OCI-LY7 (cell line): Measurements from ENCODE around the gene TNNI3K. TPM values are rescaled to one million over a fixed set of nuclear protein-coding genes. Genes with fewer than 3 reads are reported as not detected.

Experiments
- BruUV-seq: library from RNA; stranded (reverse); fragments of 400-500 nt; replicated peaks from 2 replicates; lab custom pipeline; 2021; lab: Mats Ljungman, UMichigan
- CTCF ChIA-PET: fragments of 300-600 bp; sonication (Branson Sonifier 250); formaldehyde crosslinking; loops from one replicate; lab custom pipeline; 2022; ENCODE audit warnings: antibody characterized with exemption; ENCODE audit not compliant: unreplicated experiment; lab: Charles Lee
- POLR2A ChIA-PET: fragments of 300-600 bp; sonication (Branson Sonifier 250); formaldehyde crosslinking; loops from one replicate; lab custom pipeline; 2022; ENCODE audit warnings: antibody characterized with exemption; lab: Charles Lee
- DNase-seq: peaks from one replicate; pipeline ENCODE4 v3.0.0-alpha.2; 2015; ENCODE audit warnings: low spot score
- H2AFZ ChIP-seq: fragments of 200-600 bp; sonication (generic), shearing (Covaris generic); 2 replicates; pipeline ENCODE4 v1.6.1; 2014; ENCODE audit warnings: mild to moderate bottlenecking, antibody characterized with exemption, low read length, moderate library complexity
- H3K27ac ChIP-seq: fragments of 200-600 bp; sonication (generic); 2 replicates; pipeline ENCODE4 v1.5.1; 2014; ENCODE audit warnings: mixed run types, low read depth, mild to moderate bottlenecking, moderate library complexity, low read length, inconsistent platforms; ENCODE audit not compliant: poor library complexity, severe bottlenecking
- H3K36me3 ChIP-seq: fragments of 200-600 bp; sonication (generic); 2 replicates; pipeline ENCODE4 v1.6.1; 2014; ENCODE audit warnings: mild to moderate bottlenecking, antibody characterized with exemption, low read length, moderate library complexity, mixed read lengths; ENCODE audit not compliant: insufficient read depth
- H3K4me1 ChIP-seq: fragments of 200-600 bp; sonication (generic); 2 replicates; pipeline ENCODE4 v1.5.1; 2014; ENCODE audit warnings: mild to moderate bottlenecking, low read length; ENCODE audit not compliant: insufficient read depth, poor library complexity, severe bottlenecking
- H3K4me2 ChIP-seq: fragments of 200-600 bp; sonication (generic); 2 replicates; pipeline ENCODE4 v1.6.1; 2014; ENCODE audit warnings: mild to moderate bottlenecking, low read length
- H3K4me3 ChIP-seq: fragments of 200-600 bp; sonication (generic); 2 replicates; pipeline ENCODE4 v1.5.1; 2014; ENCODE audit warnings: mild to moderate bottlenecking, low read depth, low read length; ENCODE audit not compliant: poor library complexity, severe bottlenecking
- H3K79me2 ChIP-seq: fragments of 200-600 bp; sonication (generic); 2 replicates; pipeline ENCODE4 v1.6.1; 2016; ENCODE audit warnings: low read depth, mild to moderate bottlenecking, low read length, moderate library complexity, mixed read lengths; ENCODE audit not compliant: insufficient read depth
- H3K9me2 ChIP-seq: fragments of 200-600 bp; sonication (generic); 2 replicates; pipeline ENCODE4 v1.6.1; 2016; ENCODE audit warnings: mild to moderate bottlenecking, low read length, mixed read lengths; ENCODE audit not compliant: insufficient read depth
- H3K9me3 ChIP-seq: fragments of 200-600 bp; sonication (generic); 2 replicates; pipeline ENCODE4 v1.6.1; 2014; ENCODE audit warnings: mild to moderate bottlenecking, mixed run types, low read length, mixed read lengths
- H4K20me1 ChIP-seq: fragments of 200-600 bp; sonication (generic); 2 replicates; pipeline ENCODE4 v1.6.1; 2014; ENCODE audit warnings: mild to moderate bottlenecking, antibody characterized with exemption, low read length, moderate library complexity, mixed read lengths; ENCODE audit not compliant: insufficient read depth
- CTCF ChIP-seq: fragments of 200-600 bp; sonication (generic); conservative IDR thresholded peaks from 2 replicates; pipeline ENCODE4 v1.5.1; 2014; ENCODE audit warnings: mild to moderate bottlenecking, antibody characterized with exemption, low read length, moderate library complexity, mixed read lengths
- EZH2phosphoT487 ChIP-seq: fragments of 200-600 bp; sonication (generic); IDR thresholded peaks from 2 replicates; pipeline ENCODE4 v1.6.1; 2018; ENCODE audit warnings: low read depth, borderline replicate concordance, mild to moderate bottlenecking, mixed run types, antibody characterized with exemption, low read length, moderate library complexity, mixed read lengths
- intact Hi-C: fragments of 100-400 bp; cut with micrococcal nuclease; formaldehyde crosslinking; loops from one replicate; pipeline ENCODE4 v1.10.0; 2022; ENCODE audit not compliant: unreplicated experiment
- total RNA-seq, 2 experiments: library from RNA; depleted of rRNA in 1 of 2; stranded (reverse); fragments of >200 nt in 1 of 2; shearing (Covaris generic) in 1 of 2; gene quantifications; 2 replicates each; pipeline ENCODE4 v1.2.3, GENCODE V29; 2014 to 2022

Gene TNNI3K
- total RNA-seq, 2 experiments from 2014 or later: not detected

- Histone ChIP-seq H3K9me2 (no peaks in the 10 kb centered on the region), H3K4me2 (no peak overlapping the region), H3K79me2 (no peaks in the 10 kb centered on the region), H4K20me1 (no peaks in the 10 kb centered on the region), H3K9me3 (no peaks in the 10 kb centered on the region), H3K4me1 (no peaks in the 10 kb centered on the region), H3K4me3 (no peak overlapping the region), H3K36me3 (no peaks in the 10 kb centered on the region), H3K27ac (no peak overlapping the region), H2AFZ (no peak overlapping the region)
- POLR2A ChIA-PET: no interaction called here
- CTCF ChIA-PET: no interaction called here
- no peak for TF ChIP-seq EZH2phosphoT487
- TF ChIP-seq CTCF: no peak
- no peak for DNase-seq
- intact Hi-C loops: no loop called here
- BruUV-seq: no TSS peak
These were observed 51.2 kb downstream of the TNNI3K start for GRCh38 chr1:74286414-74286813.

GRCh38 chr1:74314438-74314837 is 79.3 kb downstream of the TNNI3K start:
- intact Hi-C loops: no loop called here
- Histone ChIP-seq H3K36me3 (no peaks in the 10 kb centered on the region), H3K4me2 (no peak overlapping the region), H4K20me1 (no peaks in the 10 kb centered on the region), H3K79me2 (no peaks in the 10 kb centered on the region), H3K27ac (no peak overlapping the region), H3K9me3 (no peaks in the 10 kb centered on the region), H3K4me1 (no peaks in the 10 kb centered on the region), H3K9me2 (no peaks in the 10 kb centered on the region), H3K4me3 (no peak overlapping the region), H2AFZ (no peak overlapping the region)
- CTCF ChIA-PET: no interaction called here
- POLR2A ChIA-PET: no interaction called here
- BruUV-seq: no TSS peak
- TF ChIP-seq CTCF (no peak), EZH2phosphoT487 (no peak)
- no peak for DNase-seq

- Histone ChIP-seq H3K9me2 (no peaks in the 10 kb centered on the region), H3K27ac (no peak overlapping the region), H3K79me2 (no peaks in the 10 kb centered on the region), H3K4me2 (no peak overlapping the region), H2AFZ (no peak overlapping the region), H3K4me3 (no peak overlapping the region), H3K9me3 (no peaks in the 10 kb centered on the region), H3K36me3 (no peaks in the 10 kb centered on the region), H3K4me1 (no peaks in the 10 kb centered on the region), H4K20me1 (no peaks in the 10 kb centered on the region)
- TF ChIP-seq CTCF (no peak), EZH2phosphoT487 (no peak)
- ChIA-PET POLR2A (interaction anchor here (0.6 to 1.4 kb wide), 3 partner anchors 16 to 45 kb away, joined by 3 read pairs; no protein-coding TSS in a partner anchor), CTCF (no interaction called here)
- no TSS peak for BruUV-seq
- intact Hi-C loops: no loop called here
- DNase-seq: no peak
These were observed 81.1 kb downstream of the TNNI3K start for GRCh38 chr1:74316302-74316701.
